T-helper 1 cell treated with Interleukin-12 subunit alpha and Interleukin-12 subunit beta and Interleukin-4 antibody, amounts not matched to agents 30 μg/mL and 1 μg/mL, for 36 hours (primary cell): ENCODE results near the gene GHR.

Experiments used
- H3K27ac Mint-ChIP-seq: one replicate; pipeline ENCODE4 v1.8.0; 2021; ENCODE audit warnings: mild to moderate bottlenecking, mixed read lengths
- H3K27me3 Mint-ChIP-seq: one replicate; pipeline ENCODE4 v1.8.0; 2021; ENCODE audit warnings: low read depth, mixed read lengths
- H3K36me3 Mint-ChIP-seq: one replicate; pipeline ENCODE4 v1.8.0; 2021; ENCODE audit warnings: low read depth, mixed read lengths
- H3K4me1 Mint-ChIP-seq: one replicate; pipeline ENCODE4 v1.8.0; 2021; ENCODE audit warnings: low read depth, mixed read lengths
- H3K4me3 Mint-ChIP-seq: one replicate; pipeline ENCODE4 v1.8.0; 2021; ENCODE audit warnings: mild to moderate bottlenecking, moderate library complexity, mixed read lengths
- H3K9me3 Mint-ChIP-seq: one replicate; pipeline ENCODE4 v1.8.0; 2021; ENCODE audit warnings: mixed read lengths

GHR gene

DNA sequence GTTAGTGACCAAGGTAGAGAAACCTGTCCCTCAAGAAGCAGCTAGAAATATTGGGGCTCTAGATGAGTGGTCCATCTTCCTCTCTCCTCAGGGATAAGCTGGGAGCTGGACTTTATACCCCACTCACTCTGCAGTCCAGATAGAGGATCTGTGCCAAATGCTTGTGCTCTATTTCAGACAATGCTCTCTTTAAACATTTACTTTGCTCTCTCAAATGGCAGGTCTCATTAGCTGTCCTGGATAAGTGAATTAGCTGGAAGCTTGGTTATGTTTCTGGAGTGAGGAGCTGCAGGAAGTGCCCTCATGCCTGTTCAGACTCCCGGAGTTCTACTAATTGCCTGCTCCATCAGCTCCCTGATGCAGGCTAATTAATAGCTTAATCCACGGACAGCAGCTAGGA lies 182.3 kb downstream of the GHR start:
- no peak overlapping the region for H3K27ac Mint-ChIP-seq
- H3K9me3 Mint-ChIP-seq, result no peaks in the 10 kb centered on the region
- no peak overlapping the region for H3K4me3 Mint-ChIP-seq
- H3K27me3 Mint-ChIP-seq, result peaks cover 4% of the 10 kb centered on the region
- no peaks in the 10 kb centered on the region for H3K4me1 Mint-ChIP-seq
- H3K36me3 Mint-ChIP-seq, result no peaks in the 10 kb centered on the region

- H3K4me1 Mint-ChIP-seq, result no peaks in the 10 kb centered on the region
- peaks cover 4% of the 10 kb centered on the region for H3K27me3 Mint-ChIP-seq
- H3K27ac Mint-ChIP-seq, result no peak overlapping the region
- no peaks in the 10 kb centered on the region for H3K9me3 Mint-ChIP-seq
- H3K4me3 Mint-ChIP-seq, result no peak overlapping the region
- H3K36me3 Mint-ChIP-seq, result no peaks in the 10 kb centered on the region
Observed at GRCh38 chr5:42606464-42606869, 183.2 kb downstream of the GHR start.

GRCh38 chr5:42611437-42611836 lies 188.2 kb downstream of the GHR start:
- no peak overlapping the region for H3K4me3 Mint-ChIP-seq
- H3K9me3 Mint-ChIP-seq, result no peaks in the 10 kb centered on the region
- no peaks in the 10 kb centered on the region for H3K4me1 Mint-ChIP-seq
- no peaks in the 10 kb centered on the region for H3K36me3 Mint-ChIP-seq
- no peaks in the 10 kb centered on the region for H3K27me3 Mint-ChIP-seq
- H3K27ac Mint-ChIP-seq, result no peak overlapping the region

DNA sequence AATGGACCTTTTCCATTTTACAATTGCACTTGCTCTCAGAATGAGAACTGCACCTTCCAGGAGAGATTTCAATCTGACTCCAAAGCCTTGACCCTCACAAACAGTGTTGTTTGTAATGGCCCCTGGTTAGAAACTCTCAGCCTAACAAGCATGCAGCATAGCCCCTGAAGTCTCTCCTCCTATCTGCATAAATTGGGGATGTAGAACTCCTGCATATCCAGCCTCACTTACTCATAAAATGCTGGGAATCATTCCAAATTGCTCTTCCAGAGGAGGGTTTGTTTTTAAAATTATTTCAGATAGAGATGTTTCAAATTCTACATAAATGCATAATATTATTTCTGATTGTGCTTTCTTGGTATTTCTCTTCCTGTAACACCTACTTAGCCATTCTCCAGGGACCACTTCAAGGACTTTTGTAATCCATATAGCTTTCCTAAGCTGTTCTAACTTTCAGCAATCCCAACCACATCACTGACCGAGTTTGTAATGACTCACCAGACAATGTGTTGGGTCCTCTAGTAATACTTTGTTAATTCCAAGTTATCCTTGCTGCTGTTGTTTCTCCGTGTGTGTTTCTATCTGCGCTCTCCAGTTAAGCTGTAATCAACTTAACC lies 189.6 kb downstream of the GHR start:
- Mint-ChIP-seq H3K27me3 (no peaks in the 10 kb centered on the region), H3K27ac (no peak overlapping the region)

GRCh38 chr5:42614509-42614908 lies 191.3 kb downstream of the GHR start:
- Mint-ChIP-seq H3K9me3 (no peaks in the 10 kb centered on the region), H3K27ac (no peak overlapping the region), H3K4me1 (no peaks in the 10 kb centered on the region), H3K36me3 (no peaks in the 10 kb centered on the region), H3K4me3 (no peak overlapping the region), H3K27me3 (no peaks in the 10 kb centered on the region)

More for the DNA sequence above, 189.6 kb downstream of the GHR start:
- Mint-ChIP-seq H3K9me3 (no peaks in the 10 kb centered on the region), H3K36me3 (no peaks in the 10 kb centered on the region), H3K4me3 (no peak overlapping the region), H3K4me1 (no peaks in the 10 kb centered on the region)

- no peaks in the 10 kb centered on the region for H3K9me3 Mint-ChIP-seq
Observed at GRCh38 chr5:42620579-42621216, 197.5 kb downstream of the GHR start.

DNA sequence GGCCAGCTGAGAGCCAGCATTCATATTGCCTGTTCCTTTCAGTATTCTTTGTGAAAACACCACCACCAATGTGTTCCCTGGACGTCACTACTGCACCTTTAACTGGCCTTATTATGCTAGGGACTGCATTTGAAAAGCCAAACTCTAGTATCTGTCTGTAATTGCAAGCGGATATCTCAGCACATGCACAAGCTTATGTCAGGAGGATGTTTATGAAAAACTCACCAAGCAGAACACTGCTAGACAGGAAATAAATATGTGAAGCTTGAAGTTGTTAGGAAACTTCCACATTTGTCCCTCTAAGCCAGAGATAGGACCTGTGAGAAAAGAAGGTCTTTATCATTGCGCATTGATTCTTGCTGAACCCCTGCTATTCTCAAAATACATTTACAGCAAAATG lies 198.0 kb downstream of the GHR start:
- H3K36me3 Mint-ChIP-seq, result no peaks in the 10 kb centered on the region
- H3K9me3 Mint-ChIP-seq, result no peaks in the 10 kb centered on the region
- no peaks in the 10 kb centered on the region for H3K4me1 Mint-ChIP-seq
- H3K27ac Mint-ChIP-seq, result no peak overlapping the region
- no peak overlapping the region for H3K4me3 Mint-ChIP-seq
- no peaks in the 10 kb centered on the region for H3K27me3 Mint-ChIP-seq

More at GRCh38 chr5:42620579-42621216, 197.5 kb downstream of the GHR start:
- Mint-ChIP-seq H3K4me1 (no peaks in the 10 kb centered on the region), H3K36me3 (no peaks in the 10 kb centered on the region), H3K4me3 (no peak overlapping the region), H3K27ac (no peak overlapping the region), H3K27me3 (no peaks in the 10 kb centered on the region)

DNA sequence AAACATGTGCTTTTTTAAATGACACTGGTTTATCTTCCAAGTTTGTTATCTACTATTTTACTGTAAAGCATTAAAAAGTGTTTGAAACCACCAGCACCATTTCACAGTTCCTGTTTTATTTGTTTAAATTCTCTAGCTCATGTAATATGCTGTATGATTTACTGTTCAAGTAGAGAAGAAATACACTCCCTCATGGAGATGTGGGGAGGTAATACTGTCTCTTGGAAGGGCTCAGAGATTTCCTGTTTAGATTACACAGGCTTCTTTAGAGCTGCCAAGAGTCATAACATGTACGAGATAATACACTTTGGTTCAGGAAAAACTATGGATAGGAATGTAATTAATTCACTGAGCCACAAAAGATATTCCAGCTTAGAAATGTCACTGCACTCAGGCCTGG lies 198.4 kb downstream of the GHR start:
- H3K9me3 Mint-ChIP-seq, result no peaks in the 10 kb centered on the region
- no peak overlapping the region for H3K27ac Mint-ChIP-seq
- no peak overlapping the region for H3K4me3 Mint-ChIP-seq
- H3K27me3 Mint-ChIP-seq, result no peaks in the 10 kb centered on the region
- H3K4me1 Mint-ChIP-seq, result no peaks in the 10 kb centered on the region
- no peaks in the 10 kb centered on the region for H3K36me3 Mint-ChIP-seq

DNA sequence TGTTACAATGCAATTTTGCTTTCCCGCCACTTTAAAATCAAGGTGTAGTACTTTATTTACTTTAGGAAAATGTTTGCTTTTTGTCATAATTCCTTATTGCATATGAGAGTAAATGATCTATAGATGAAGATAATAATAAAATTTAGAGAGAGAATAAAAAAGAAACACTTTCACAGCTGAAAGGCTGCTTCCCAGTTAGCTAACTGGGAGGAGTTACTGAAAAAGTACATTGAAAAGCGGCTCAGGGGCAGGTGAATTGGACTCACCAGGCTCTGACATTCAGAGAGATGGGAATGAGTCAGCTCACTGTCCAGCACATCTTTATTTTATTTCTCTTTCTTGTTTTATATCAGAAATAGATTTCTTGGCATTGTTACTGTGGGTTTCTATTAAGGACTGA lies 201.7 kb downstream of the GHR start:
- H3K36me3 Mint-ChIP-seq, result no peaks in the 10 kb centered on the region
- H3K27me3 Mint-ChIP-seq, result peaks cover 1% of the 10 kb centered on the region
- no peak overlapping the region for H3K27ac Mint-ChIP-seq
- no peaks in the 10 kb centered on the region for H3K4me1 Mint-ChIP-seq
- no peaks in the 10 kb centered on the region for H3K9me3 Mint-ChIP-seq
- no peak overlapping the region for H3K4me3 Mint-ChIP-seq

DNA sequence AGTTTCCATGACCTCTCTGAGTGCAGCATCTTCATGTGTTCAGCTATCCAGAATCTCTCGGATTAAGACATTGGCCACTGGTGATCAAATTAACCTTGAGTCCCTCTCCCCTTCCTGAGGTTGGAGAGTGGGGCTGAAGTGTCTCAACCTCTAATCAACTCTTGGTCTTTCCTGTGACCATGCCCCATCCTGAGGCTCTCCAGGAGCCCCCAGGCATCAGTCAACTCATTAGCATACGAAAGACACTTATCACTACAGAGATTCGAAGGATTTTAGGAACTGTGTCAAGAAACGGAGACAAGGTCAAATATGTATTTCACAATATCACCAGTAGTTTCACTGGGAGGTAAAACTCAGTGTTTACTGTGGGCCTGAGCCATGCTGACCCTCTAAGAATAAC lies 203.2 kb downstream of the GHR start:
- Mint-ChIP-seq H3K4me3 (no peak overlapping the region), H3K9me3 (no peaks in the 10 kb centered on the region), H3K36me3 (no peaks in the 10 kb centered on the region), H3K27me3 (peaks cover 4% of the 10 kb centered on the region), H3K4me1 (no peaks in the 10 kb centered on the region), H3K27ac (no peak overlapping the region)

GRCh38 chr5:42628821-42629220 lies 205.6 kb downstream of the GHR start:
- no peaks in the 10 kb centered on the region for H3K9me3 Mint-ChIP-seq
- no peaks in the 10 kb centered on the region for H3K4me1 Mint-ChIP-seq
- H3K27ac Mint-ChIP-seq, result no peak overlapping the region
- peaks cover 7% of the 10 kb centered on the region for H3K27me3 Mint-ChIP-seq
- H3K4me3 Mint-ChIP-seq, result no peak overlapping the region
- H3K36me3 Mint-ChIP-seq, result no peaks in the 10 kb centered on the region

DNA sequence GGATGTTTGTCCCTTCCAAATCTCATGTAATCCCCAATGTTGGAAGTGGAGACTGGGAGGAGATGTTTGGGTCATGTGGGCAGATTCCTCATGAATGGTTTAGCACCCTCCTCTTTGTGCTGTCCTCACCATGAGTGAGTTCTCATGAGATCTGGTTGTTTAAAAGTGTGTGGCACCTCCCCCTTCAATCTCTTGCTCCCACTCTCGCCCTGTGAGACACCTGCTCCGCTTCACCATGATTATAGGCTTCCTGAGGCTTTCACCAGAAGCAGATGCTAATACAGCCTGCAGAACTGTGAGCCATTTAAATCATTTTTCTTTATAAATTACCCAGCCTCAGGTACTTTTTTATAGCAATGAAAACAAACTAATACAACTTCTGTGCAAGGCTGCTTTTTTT lies 206.0 kb downstream of the GHR start:
- Mint-ChIP-seq H3K4me1 (no peaks in the 10 kb centered on the region), H3K36me3 (no peaks in the 10 kb centered on the region), H3K9me3 (no peaks in the 10 kb centered on the region), H3K4me3 (no peak overlapping the region), H3K27ac (no peak overlapping the region), H3K27me3 (peaks cover 7% of the 10 kb centered on the region)

DNA sequence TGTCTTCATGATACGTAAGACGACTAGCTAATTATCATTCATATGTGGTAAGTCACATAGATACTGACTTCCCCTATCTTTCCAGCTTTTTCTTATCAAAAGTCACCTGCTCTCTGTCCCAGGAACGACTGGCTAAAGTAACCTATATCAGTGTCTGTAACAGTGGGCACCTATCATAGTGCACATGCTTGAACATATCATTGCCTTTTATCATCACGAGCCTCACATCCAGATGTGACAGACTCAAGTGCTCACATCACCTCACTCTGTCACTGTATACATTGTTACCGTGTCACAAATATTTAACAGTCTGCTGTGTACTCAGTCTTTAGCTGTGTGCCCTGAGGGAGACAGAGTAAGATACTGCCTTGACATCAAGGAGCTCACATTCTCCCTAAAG lies 208.0 kb downstream of the GHR start:
- no peak overlapping the region for H3K27ac Mint-ChIP-seq
- H3K27me3 Mint-ChIP-seq, result peaks cover 7% of the 10 kb centered on the region
- no peaks in the 10 kb centered on the region for H3K4me1 Mint-ChIP-seq
- no peaks in the 10 kb centered on the region for H3K36me3 Mint-ChIP-seq
- no peak overlapping the region for H3K4me3 Mint-ChIP-seq
- H3K9me3 Mint-ChIP-seq, result no peaks in the 10 kb centered on the region

DNA sequence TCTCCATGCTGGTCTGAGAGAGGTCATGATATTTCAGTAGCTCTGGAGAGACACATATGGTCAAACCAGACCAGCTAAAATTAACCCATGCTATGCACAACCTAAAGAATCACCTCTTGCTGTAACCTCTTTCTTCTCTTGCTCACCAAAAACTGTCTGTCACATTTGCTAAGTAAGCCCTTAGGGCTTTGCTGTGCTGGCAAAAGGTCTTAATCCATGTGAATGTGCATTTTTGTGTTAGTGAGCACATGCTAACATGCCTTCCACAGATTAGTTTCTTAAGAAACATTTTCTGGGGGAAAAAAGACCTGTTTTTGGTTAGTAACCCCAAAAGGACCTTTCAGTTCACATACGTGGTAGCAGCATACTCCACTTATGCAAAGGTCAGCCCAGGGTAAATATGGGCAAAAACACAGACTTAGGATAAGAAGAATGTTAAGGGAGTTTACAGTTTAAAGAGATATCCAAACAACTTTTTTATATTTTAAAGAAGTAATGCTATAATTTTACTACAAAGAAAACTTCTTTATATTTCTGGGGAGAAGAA lies 209.2 kb downstream of the GHR start:
- Mint-ChIP-seq H3K4me3 (no peak overlapping the region), H3K36me3 (no peaks in the 10 kb centered on the region), H3K9me3 (no peaks in the 10 kb centered on the region), H3K27me3 (peaks cover 7% of the 10 kb centered on the region), H3K4me1 (no peaks in the 10 kb centered on the region), H3K27ac (no peak overlapping the region)

GRCh38 chr5:42634575-42634974 lies 211.3 kb downstream of the GHR start:
- no peaks in the 10 kb centered on the region for H3K4me1 Mint-ChIP-seq
- peaks cover 7% of the 10 kb centered on the region for H3K27me3 Mint-ChIP-seq
- H3K36me3 Mint-ChIP-seq, result no peaks in the 10 kb centered on the region
- H3K4me3 Mint-ChIP-seq, result no peak overlapping the region
- H3K27ac Mint-ChIP-seq, result no peak overlapping the region
- no peaks in the 10 kb centered on the region for H3K9me3 Mint-ChIP-seq
